Fibroblast of upper back skin (primary cell): Measurements from ENCODE around the gene PTPN9.
"Not testable (repeated sequence)": the region's sequence is repeated elsewhere in the genome, so short reads cannot be mapped to it uniquely, and the experiment has no call there.

Experiments used
- DNase-seq: peaks from one replicate; pipeline ENCODE4 v3.0.0-alpha.2; 2013

Gene PTPN9

GRCh38 chr15:75582943-75583342, 3.8 kb upstream of the PTPN9 start:
- DNase-seq = not testable (repeated sequence)

- DNase-seq = no peak
These were observed 755 bp downstream of the PTPN9 start for GRCh38 chr15:75578173-75578947.

GRCh38 chr15:75577401-75578172, 1.5 kb downstream of the PTPN9 start:
- DNase-seq = no peak

GRCh38 chr15:75573648-75574384, 5.3 kb downstream of the PTPN9 start:
- DNase-seq = no peak

GRCh38 chr15:75570126-75570845, 8.8 kb downstream of the PTPN9 start:
- DNase-seq = no peak

GRCh38 chr15:75565062-75565970, 13.8 kb downstream of the PTPN9 start:
- peak; percentile 54 for DNase-seq

GRCh38 chr15:75561888-75562287, 17.2 kb downstream of the PTPN9 start:
- no peak for DNase-seq

- DNase-seq = not testable (repeated sequence)
These were observed 19.8 kb downstream of the PTPN9 start for GRCh38 chr15:75559360-75559759.

GRCh38 chr15:75558955-75559354, 20.2 kb downstream of the PTPN9 start:
- DNase-seq = not testable (repeated sequence)

- peak; percentile 77 for DNase-seq
These were observed 24.4 kb downstream of the PTPN9 start for GRCh38 chr15:75554717-75555116.

- no peak for DNase-seq
These were observed 25.5 kb downstream of the PTPN9 start for GRCh38 chr15:75553659-75554058.

- DNase-seq = no peak
These were observed 28.0 kb downstream of the PTPN9 start for GRCh38 chr15:75551091-75551490.

GRCh38 chr15:75545064-75545463, 34.1 kb downstream of the PTPN9 start:
- DNase-seq = no peak

GRCh38 chr15:75544359-75544758, 34.8 kb downstream of the PTPN9 start:
- DNase-seq = no peak

GRCh38 chr15:75542949-75543545, 36.1 kb downstream of the PTPN9 start:
- DNase-seq = not testable (repeated sequence)

GRCh38 chr15:75542386-75542797, 36.7 kb downstream of the PTPN9 start:
- no peak for DNase-seq

- no peak for DNase-seq
These were observed 40.7 kb downstream of the PTPN9 start for GRCh38 chr15:75538376-75538775.

- DNase-seq = no peak
These were observed 45.2 kb downstream of the PTPN9 start for GRCh38 chr15:75533945-75534344.

- peak; percentile 16 for DNase-seq
These were observed 46.5 kb downstream of the PTPN9 start for GRCh38 chr15:75532413-75533250.

- DNase-seq = peak; percentile 43
These were observed 48.1 kb downstream of the PTPN9 start for GRCh38 chr15:75531041-75531450.
